ENCODE data around the gene CD93.

CD93 gene

DNA sequence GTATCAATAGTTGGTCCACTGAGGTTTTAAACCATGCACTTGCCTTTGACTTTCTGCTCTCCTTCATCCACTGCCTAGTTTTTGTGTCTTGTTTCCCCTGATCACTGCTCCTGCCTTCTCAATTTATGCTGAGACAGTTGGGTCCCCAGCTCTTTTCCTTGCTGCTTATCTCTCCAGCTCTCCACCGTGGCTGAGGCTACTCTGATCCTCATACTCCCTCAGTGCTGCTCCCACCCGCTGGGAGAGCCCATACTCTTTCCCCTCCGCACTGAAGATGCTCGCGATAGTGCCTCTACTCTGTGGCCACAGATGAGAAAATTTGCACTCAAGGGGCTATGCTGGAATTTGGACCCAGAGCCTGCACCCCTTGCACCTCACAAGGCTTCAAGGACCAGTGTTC is 33.2 kb downstream of the CD93 start:
- H3K4me1 ChIP-seq, result peaks cover 33% of the 10 kb centered on the region
- H3K4me2 ChIP-seq, result peak overlapping the region; percentile 40
- 0 out of 2 replicates have a peak, but pooled peaks cover 10% of the 10 kb centered on the region for H4K20me1 ChIP-seq
- H3K9ac ChIP-seq, result no peak overlapping the region
- H3K27me3 ChIP-seq, result peaks cover 53% of the 10 kb centered on the region
- no peak for TF ChIP-seq Cebpa-rat (IDR thresholded peaks at IDR 0.05)
- no peaks in the 10 kb centered on the region for H3K36me3 ChIP-seq
- no peak overlapping the region for H3K27ac ChIP-seq
- H3K4me3 ChIP-seq, result no peak overlapping the region
- peaks cover 7% of the 10 kb centered on the region for H3K9me3 ChIP-seq

DNA sequence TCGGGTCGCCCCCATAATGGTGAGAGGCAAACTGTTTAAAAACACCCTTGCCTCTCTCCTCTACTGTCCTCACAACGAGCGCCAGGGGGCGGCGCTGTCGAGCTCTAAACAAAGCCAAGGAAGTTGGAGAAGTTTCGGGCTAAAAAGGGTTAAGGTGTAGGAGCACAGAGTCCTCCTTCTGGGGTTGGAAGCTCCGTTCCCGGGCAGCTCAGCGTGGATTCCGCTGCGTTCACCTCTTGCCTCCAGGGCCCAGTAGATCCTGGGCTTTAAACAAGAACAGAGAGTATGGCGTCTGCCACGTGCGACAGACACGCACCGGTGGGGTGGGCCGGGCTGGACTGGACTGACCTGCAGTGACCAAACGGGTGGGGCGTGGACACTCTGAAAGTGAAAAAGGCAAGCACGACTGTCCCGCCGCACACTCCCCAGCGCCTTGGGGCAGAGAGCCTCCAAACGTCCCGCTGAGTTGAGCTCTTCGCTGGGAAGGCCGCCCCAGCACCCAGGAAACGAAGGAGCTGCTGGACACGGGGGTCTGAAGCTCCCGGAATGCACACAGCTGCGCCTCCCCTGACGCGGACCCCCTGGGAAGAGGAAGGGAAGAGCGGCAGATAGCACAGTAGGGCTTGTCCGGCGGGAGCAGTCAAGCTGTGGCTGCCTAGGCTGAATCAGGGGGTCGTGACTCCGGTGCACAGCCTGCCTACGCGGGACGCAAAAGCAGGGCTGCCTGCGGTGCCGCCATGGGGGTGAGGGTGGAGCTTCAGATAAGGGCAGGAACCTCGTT is 35.1 kb downstream of the CD93 start:
- H3K4me3 ChIP-seq, result no peak overlapping the region
- peaks cover 63% of the 10 kb centered on the region for H3K27me3 ChIP-seq
- no peak overlapping the region for H3K9ac ChIP-seq

DNA sequence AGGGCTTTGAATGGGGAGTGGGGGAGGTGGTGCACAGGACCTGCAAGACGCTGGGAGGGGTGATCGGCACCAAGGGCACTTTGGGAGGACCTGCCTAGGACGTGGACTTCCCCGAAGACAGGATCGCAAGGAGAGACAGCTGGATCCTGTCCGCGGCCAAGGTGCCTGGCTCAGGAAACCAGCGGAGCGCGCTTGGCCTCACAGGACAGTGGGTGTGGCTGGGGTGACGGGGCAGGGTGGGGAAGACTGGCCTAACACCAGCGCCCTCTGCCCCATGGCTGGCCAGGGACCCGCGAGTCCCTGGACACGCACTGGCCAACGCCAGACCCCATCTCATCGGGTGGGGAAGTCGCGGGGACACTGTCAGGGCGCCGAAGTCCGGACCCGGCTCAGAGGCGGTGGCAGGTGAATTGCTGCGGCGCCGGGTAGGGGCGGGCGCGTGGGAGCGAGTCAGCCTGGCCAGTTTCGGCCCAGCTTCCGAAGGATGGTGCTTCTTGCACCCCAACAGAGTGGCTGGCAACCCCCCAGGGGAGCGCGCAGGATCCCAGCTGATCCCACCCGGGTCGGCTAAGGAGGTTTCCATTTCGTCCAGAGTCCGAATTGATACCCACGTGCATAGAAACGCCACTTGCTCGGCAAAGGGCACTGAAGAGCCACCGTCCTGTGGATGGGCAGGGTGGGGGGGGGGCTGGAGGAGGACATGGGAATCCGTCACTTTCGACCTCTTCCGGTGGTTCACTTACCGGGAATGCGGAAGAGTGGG is 35.9 kb downstream of the CD93 start:
- Histone ChIP-seq H3K4me3 (peak overlapping the region; percentile 69; the same call in 1 of the 2 replicates), H3K4me1 (peaks cover 36% of the 10 kb centered on the region), H3K27ac (no peak overlapping the region), H3K4me2 (peak overlapping the region; percentile 98), H3K27me3 (peaks cover 63% of the 10 kb centered on the region), H3K36me3 (no peaks in the 10 kb centered on the region), H4K20me1 (0 out of 2 replicates have a peak, but pooled peaks cover 13% of the 10 kb centered on the region), H3K9ac (no peak overlapping the region), H3K9me3 (no peaks in the 10 kb centered on the region)
- TF ChIP-seq Cebpa-rat (IDR thresholded peaks at IDR 0.05), result no peak

More for the DNA sequence above, 35.1 kb downstream of the CD93 start:
- no peaks in the 10 kb centered on the region for H3K36me3 ChIP-seq
- H3K27ac ChIP-seq, result no peak overlapping the region
- no peaks in the 10 kb centered on the region for H3K9me3 ChIP-seq
- peaks cover 36% of the 10 kb centered on the region for H3K4me1 ChIP-seq
- no peak overlapping the region for H3K4me2 ChIP-seq
- no peak for TF ChIP-seq Cebpa-rat (IDR thresholded peaks at IDR 0.05)
- H4K20me1 ChIP-seq, result 0 out of 2 replicates have a peak, but pooled peaks cover 13% of the 10 kb centered on the region

DNA sequence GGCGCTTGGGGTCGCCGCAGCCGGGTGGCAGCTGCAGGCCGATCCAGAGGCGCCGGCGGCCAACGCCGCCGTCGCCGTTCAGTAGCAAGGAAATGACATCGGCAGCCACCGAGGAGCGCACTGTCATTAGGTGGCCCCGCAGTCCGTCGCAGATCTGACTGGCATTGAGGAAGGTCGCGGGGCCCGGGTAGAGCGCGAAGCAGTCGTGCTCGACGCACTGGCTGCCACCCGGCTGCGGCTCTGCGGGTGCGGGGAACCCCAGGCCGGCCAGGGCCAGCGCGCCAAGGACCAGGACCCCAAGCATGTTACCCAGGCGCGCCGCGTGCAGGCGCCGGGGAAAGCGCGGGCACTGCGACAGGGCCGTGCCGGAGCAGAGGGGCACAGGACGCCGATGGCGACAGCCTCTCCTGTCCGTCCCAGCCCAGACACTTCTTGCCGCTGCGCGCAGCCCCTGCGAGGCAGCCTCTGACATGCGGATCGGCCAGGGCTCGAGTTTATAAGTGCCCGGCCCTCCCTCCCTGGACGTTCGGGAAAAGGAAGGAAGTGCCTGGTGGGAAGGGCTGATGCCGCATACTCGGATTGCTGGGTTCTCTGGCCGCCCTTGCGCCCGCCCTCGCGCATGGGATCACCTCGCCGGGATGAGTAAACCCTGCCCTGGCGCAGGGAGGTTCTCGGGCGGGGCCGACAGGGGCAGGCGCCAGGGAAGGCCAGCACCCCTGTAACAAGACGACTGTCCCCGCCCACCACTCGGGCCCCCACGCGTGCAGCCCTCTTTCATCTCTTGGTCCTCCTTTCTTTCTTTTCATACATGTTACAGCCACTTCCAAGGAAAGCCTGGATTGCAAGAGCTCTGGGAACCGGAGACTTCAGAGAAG is 36.7 kb downstream of the CD93 start, which contains the start of gene THBD:
Gene THBD, minus strand, starts transcription at position 472 of the 875 bp plus-strand sequence. Its CDS starts 168 bp downstream, at position 304.
- H3K4me2 ChIP-seq, result peak within 1 kb of the TSS; percentile 98

GRCh38 chr20:23048283-23049200 is 37.6 kb downstream of the CD93 start:
- Histone ChIP-seq H3K9me3 (no peaks in the 10 kb centered on the region), H3K4me3 (peak overlapping the region; percentile 69), H3K27ac (no peak overlapping the region), H3K27me3 (peaks cover 63% of the 10 kb centered on the region), H3K36me3 (no peaks in the 10 kb centered on the region), H3K9ac (no peak overlapping the region; the same call in none of the 2 replicates), H3K4me1 (peaks cover 36% of the 10 kb centered on the region), H3K4me2 (peak overlapping the region; percentile 98), H4K20me1 (0 out of 2 replicates have a peak, but pooled peaks cover 13% of the 10 kb centered on the region)
- no peak for TF ChIP-seq Cebpa-rat (IDR thresholded peaks at IDR 0.05)

More for the DNA sequence above, 36.7 kb downstream of the CD93 start, which contains the start of gene THBD:
- no peak within 1 kb of the TSS; the same call in none of the 2 replicates for H3K9ac ChIP-seq
- TF ChIP-seq Cebpa-rat (IDR thresholded peaks at IDR 0.05), result no peak
- no peaks in the 10 kb centered on the region for H3K36me3 ChIP-seq
- H3K9me3 ChIP-seq, result no peaks in the 10 kb centered on the region
- peak within 1 kb of the TSS; percentile 69 for H3K4me3 ChIP-seq
- peaks cover 36% of the 10 kb centered on the region for H3K4me1 ChIP-seq
- H4K20me1 ChIP-seq, result 0 out of 2 replicates have a peak, but pooled peaks cover 13% of the 10 kb centered on the region
- peaks cover 63% of the 10 kb centered on the region for H3K27me3 ChIP-seq
- H3K27ac ChIP-seq, result no peak within 1 kb of the TSS

GRCh38 chr20:23047738-23048214 is 38.3 kb downstream of the CD93 start:
- Histone ChIP-seq H3K9me3 (no peaks in the 10 kb centered on the region), H3K27ac (no peak overlapping the region), H3K9ac (no peak overlapping the region), H3K4me3 (peak overlapping the region; percentile 69), H3K4me1 (peaks cover 29% of the 10 kb centered on the region), H3K36me3 (no peaks in the 10 kb centered on the region), H3K27me3 (peaks cover 59% of the 10 kb centered on the region), H4K20me1 (0 out of 2 replicates have a peak, but pooled peaks cover 13% of the 10 kb centered on the region), H3K4me2 (peak overlapping the region; percentile 98)
- TF ChIP-seq Cebpa-rat (IDR thresholded peaks at IDR 0.05), result no peak

- Histone ChIP-seq H3K4me1 (peaks cover 26% of the 10 kb centered on the region), H4K20me1 (0 out of 2 replicates have a peak, but pooled peaks cover 13% of the 10 kb centered on the region), H3K4me3 (no peak overlapping the region), H3K9ac (no peak overlapping the region), H3K9me3 (no peaks in the 10 kb centered on the region), H3K27ac (no peak overlapping the region), H3K4me2 (no peak overlapping the region), H3K36me3 (no peaks in the 10 kb centered on the region), H3K27me3 (peaks cover 53% of the 10 kb centered on the region)
- no peak for TF ChIP-seq Cebpa-rat (IDR thresholded peaks at IDR 0.05)
Observed at GRCh38 chr20:23047001-23047737, 39.0 kb downstream of the CD93 start.

DNA sequence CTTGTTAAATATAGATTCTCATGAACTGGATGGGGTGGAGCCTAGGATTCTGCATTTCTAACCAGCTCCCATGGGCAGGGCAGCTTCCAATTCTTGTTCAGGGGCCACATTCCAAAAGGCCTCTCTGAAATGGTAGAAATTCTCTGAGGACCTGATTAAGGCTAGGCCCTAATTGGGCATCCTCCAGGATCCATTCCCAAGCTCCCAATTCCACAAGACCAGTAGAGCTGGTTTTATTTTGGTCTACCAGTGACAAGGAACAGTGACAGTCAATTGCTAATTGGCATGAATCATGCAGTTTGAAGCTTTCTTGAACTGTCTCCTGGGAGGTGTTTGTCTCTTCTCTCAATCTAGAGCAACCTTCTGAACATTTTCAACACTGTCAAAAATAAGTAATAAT is 39.7 kb downstream of the CD93 start:
- no peak overlapping the region for H3K4me3 ChIP-seq
- H3K27me3 ChIP-seq, result peaks cover 46% of the 10 kb centered on the region
- H4K20me1 ChIP-seq, result 0 out of 2 replicates have a peak, but pooled peaks cover 13% of the 10 kb centered on the region
- no peak overlapping the region for H3K9ac ChIP-seq
- no peak overlapping the region for H3K4me2 ChIP-seq
- no peak overlapping the region for H3K27ac ChIP-seq
- H3K36me3 ChIP-seq, result no peaks in the 10 kb centered on the region
- TF ChIP-seq Cebpa-rat (IDR thresholded peaks at IDR 0.05), result no peak
- no peaks in the 10 kb centered on the region for H3K9me3 ChIP-seq
- H3K4me1 ChIP-seq, result peaks cover 26% of the 10 kb centered on the region
